NB4 (cell line): ENCODE measurements around the gene BACH2.
"Not testable (repeated sequence)": the region's sequence is repeated elsewhere in the genome, so short reads cannot be mapped to it uniquely, and the experiment has no call there.

Experiments
- DNase-seq: peaks from one replicate; pipeline ENCODE4 v3.0.0; 2010; ENCODE audit warnings: low read depth
- H3K4me3 ChIP-seq: one replicate; pipeline ENCODE4 v1.5.1; 2011; ENCODE audit warnings: mild to moderate bottlenecking, low read depth, low read length, moderate library complexity
- CTCF ChIP-seq: IDR thresholded peaks from one replicate; pipeline ENCODE4 v1.5.1; 2012; ENCODE audit warnings: low read depth, low read length
- MAX ChIP-seq: IDR thresholded peaks from 2 replicates; pipeline ENCODE4 v1.6.1; 2011; ENCODE audit warnings: low read depth, low read length
- MYC ChIP-seq: IDR thresholded peaks from 2 replicates; pipeline ENCODE4 v1.6.1; 2011; ENCODE audit warnings: low read depth, low read length
- POLR2A ChIP-seq: IDR thresholded peaks from 2 replicates; pipeline ENCODE4 v1.6.1; 2011; ENCODE audit warnings: mild to moderate bottlenecking; ENCODE audit not compliant: insufficient read length; ENCODE audit errors: extremely low read depth

The BACH2 gene

DNA sequence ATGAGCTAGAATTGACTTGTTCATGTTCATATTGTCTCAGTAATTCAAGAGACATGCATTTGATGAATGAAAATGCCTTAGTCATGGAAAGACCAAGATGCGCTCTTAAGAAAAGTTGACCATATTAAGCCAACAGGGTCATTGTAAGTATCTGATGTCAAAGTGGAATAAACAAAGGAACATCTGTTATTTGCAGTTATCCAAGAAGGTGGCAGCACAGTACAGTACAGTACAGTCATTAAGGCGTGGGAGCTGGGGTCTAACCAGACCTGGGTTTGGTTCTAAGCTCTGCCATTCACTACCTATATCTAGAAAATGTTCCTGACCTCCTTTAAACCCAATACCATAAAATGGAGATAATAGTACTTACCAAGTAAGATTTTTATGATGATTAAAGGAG is 178.1 kb downstream of the BACH2 start:
- TF ChIP-seq MAX (no peak), POLR2A (no peak), CTCF (no peak), MYC (no peak)

DNA sequence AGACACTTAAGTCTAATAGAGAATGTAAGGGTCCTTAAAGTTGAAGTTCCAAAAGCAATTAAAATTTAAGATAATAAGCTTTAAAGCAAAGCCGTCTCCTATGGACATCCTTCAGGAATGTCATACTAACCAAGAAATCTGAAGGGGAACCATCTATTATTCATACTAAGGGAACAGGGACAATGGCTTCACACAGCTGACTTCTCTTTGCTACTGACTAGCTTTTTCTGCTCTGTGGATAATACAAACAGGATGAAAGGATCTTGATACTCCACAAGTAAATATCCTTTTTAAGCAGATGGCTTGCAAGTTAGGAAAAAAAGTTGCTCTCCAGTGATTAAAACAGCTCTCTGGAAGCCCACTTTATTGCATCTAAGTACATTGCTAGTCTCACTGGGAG is 178.6 kb downstream of the BACH2 start:
- no peak for TF ChIP-seq MAX
- H3K4me3 ChIP-seq: no peak overlapping the region
- no peak for DNase-seq

More for the DNA sequence above, 178.1 kb downstream of the BACH2 start:
- H3K4me3 ChIP-seq: no peak overlapping the region
- no peak for DNase-seq

DNA sequence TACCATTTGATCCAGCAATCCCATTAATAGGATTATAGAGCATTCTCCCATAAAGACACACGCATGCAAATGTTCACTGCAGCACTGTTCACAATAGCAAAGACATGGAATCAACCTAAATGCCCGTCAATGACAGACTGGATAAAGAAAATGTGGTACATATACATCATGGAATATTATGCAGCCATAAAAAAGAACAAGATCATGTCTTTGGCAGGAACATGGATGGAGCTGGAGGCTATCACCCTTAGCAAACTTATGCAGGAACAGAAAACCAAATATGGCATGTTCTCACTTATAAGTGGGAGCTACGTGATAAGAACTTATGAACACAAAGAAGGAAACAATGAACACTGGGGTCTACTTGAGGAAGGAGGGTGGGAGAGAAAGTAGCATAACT is 180.5 kb downstream of the BACH2 start:
- H3K4me3 ChIP-seq, DNase-seq: not testable (repeated sequence)

GRCh38 chr6:90113389-90113788 is 183.3 kb downstream of the BACH2 start:
- no peak overlapping the region for H3K4me3 ChIP-seq
- TF ChIP-seq CTCF (no peak), MAX (no peak), POLR2A (no peak), MYC (no peak)

GRCh38 chr6:90111387-90111786 is 185.3 kb downstream of the BACH2 start:
- TF ChIP-seq MAX: no peak
- no peak for TF ChIP-seq MYC
- TF ChIP-seq CTCF: no peak
- TF ChIP-seq POLR2A: no peak
- no peak overlapping the region for H3K4me3 ChIP-seq
- DNase-seq: no peak

More at GRCh38 chr6:90113389-90113788, 183.3 kb downstream of the BACH2 start:
- no peak for DNase-seq

DNA sequence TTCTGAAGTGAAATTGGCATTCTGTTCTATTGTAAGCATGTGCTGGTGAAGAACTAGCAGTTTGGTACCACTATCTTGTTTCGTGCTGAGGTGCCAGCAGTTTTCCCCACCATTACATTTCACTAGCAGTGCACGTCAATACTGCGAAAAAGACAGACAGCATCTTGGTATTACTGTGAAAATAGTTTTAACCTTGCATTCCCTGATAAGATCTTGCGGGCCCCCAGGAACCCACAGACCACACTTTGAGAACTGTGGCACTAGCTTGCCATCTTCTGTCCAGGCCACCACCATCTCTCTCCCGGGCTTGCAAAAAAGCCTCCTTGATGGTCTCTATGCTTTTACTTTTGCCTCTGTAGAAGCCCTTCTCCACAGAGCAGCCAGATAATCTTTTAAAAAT is 185.7 kb downstream of the BACH2 start:
- H3K4me3 ChIP-seq: no peak overlapping the region
- no peak for TF ChIP-seq POLR2A
- TF ChIP-seq MYC: no peak
- TF ChIP-seq CTCF: no peak
- no peak for TF ChIP-seq MAX
- DNase-seq: no peak

- H3K4me3 ChIP-seq: no peak overlapping the region
- TF ChIP-seq CTCF: no peak
- no peak for TF ChIP-seq MYC
- no peak for TF ChIP-seq MAX
- no peak for TF ChIP-seq POLR2A
- DNase-seq: no peak
Observed at GRCh38 chr6:90109141-90109540, 187.5 kb downstream of the BACH2 start.
